GM19372 (cell line): ENCODE results near the gene RBMS3.

ENCODE experiments used
- ATAC-seq: cut with Tn5 transposase; IDR thresholded peaks from one replicate; pipeline ENCODE4 v1.9.1; 2021; ENCODE audit warnings: mild to moderate bottlenecking, low read depth, moderate library complexity; ENCODE audit not compliant: unreplicated experiment

RBMS3 gene

GRCh38 chr3:29823233-29823632 is 542.4 kb downstream of the RBMS3 start:
- ATAC-seq: no peak

- no peak for ATAC-seq
These were observed 545.8 kb downstream of the RBMS3 start for GRCh38 chr3:29826712-29827111.

- ATAC-seq: no peak
These were observed 546.9 kb downstream of the RBMS3 start for GRCh38 chr3:29827756-29828155.

- ATAC-seq: no peak
These were observed 548.5 kb downstream of the RBMS3 start for GRCh38 chr3:29829340-29829739.

- ATAC-seq: no peak
These were observed 569.8 kb downstream of the RBMS3 start for GRCh38 chr3:29850641-29851040.

- no peak for ATAC-seq
These were observed 571.9 kb downstream of the RBMS3 start for GRCh38 chr3:29852767-29853166.

- ATAC-seq: no peak
These were observed 573.0 kb downstream of the RBMS3 start for GRCh38 chr3:29853841-29854397.

- ATAC-seq: no peak
These were observed 574.0 kb downstream of the RBMS3 start for GRCh38 chr3:29854821-29855220.

- ATAC-seq: no peak
These were observed 578.9 kb downstream of the RBMS3 start for GRCh38 chr3:29859726-29860270.

GRCh38 chr3:29864809-29865208 is 583.9 kb downstream of the RBMS3 start:
- no peak for ATAC-seq

GRCh38 chr3:29868543-29869101 is 587.8 kb downstream of the RBMS3 start:
- ATAC-seq: no peak

GRCh38 chr3:29870136-29870535 is 589.3 kb downstream of the RBMS3 start:
- ATAC-seq: no peak

- ATAC-seq: no peak
These were observed 590.2 kb downstream of the RBMS3 start for GRCh38 chr3:29871087-29871486.

- ATAC-seq: no peak
These were observed 599.9 kb downstream of the RBMS3 start for GRCh38 chr3:29880809-29881208.

- no peak for ATAC-seq
These were observed 606.6 kb downstream of the RBMS3 start for GRCh38 chr3:29887451-29887850.

GRCh38 chr3:29889215-29889614 is 608.3 kb downstream of the RBMS3 start:
- no peak for ATAC-seq

- no peak for ATAC-seq
These were observed 609.9 kb downstream of the RBMS3 start for GRCh38 chr3:29890801-29891200.

GRCh38 chr3:29892976-29893554 is 612.2 kb downstream of the RBMS3 start:
- ATAC-seq: no peak

- ATAC-seq: no peak
These were observed 616.0 kb downstream of the RBMS3 start for GRCh38 chr3:29896856-29897255.

GRCh38 chr3:29898171-29898965 is 617.5 kb downstream of the RBMS3 start:
- ATAC-seq: no peak

- no peak for ATAC-seq
These were observed 618.1 kb downstream of the RBMS3 start for GRCh38 chr3:29899021-29899420.
